WTC11 (cell line): ENCODE measurements around the gene E2F4. TPM values are rescaled to one million over a fixed set of nuclear protein-coding genes. Genes with fewer than 3 reads are reported as not detected.

ENCODE experiments used
- CREM ChIP-seq: sonication (generic); formaldehyde crosslinking; IDR thresholded peaks from 2 replicates; pipeline ENCODE4 v1.8.1; 2022; ENCODE audit warnings: mild to moderate bottlenecking, missing genetic modification reagents, moderate library complexity
- ELF4 ChIP-seq: sonication (generic); formaldehyde crosslinking; IDR thresholded peaks from 2 replicates; pipeline ENCODE4 v1.8.1; 2022; ENCODE audit warnings: low read depth, mild to moderate bottlenecking, moderate library complexity, missing genetic modification reagents
- ESRRA ChIP-seq: sonication (generic); formaldehyde crosslinking; IDR thresholded peaks from 2 replicates; pipeline ENCODE4 v1.8.1; 2022; ENCODE audit warnings: mild to moderate bottlenecking, missing genetic modification reagents, borderline replicate concordance
- FOXK1 ChIP-seq: sonication (generic); formaldehyde crosslinking; IDR thresholded peaks from 2 replicates; pipeline ENCODE4 v1.8.0; 2022; ENCODE audit warnings: mild to moderate bottlenecking, moderate library complexity, missing genetic modification reagents
- GABPB1 ChIP-seq: sonication (generic); formaldehyde crosslinking; IDR thresholded peaks from 2 replicates; pipeline ENCODE4 v1.8.1; 2023; ENCODE audit warnings: mild to moderate bottlenecking, missing genetic modification reagents
- JAZF1 ChIP-seq: fragments of 250-450 bp; sonication (Bioruptor Pico); IDR thresholded peaks from 2 replicates; pipeline ENCODE4 v1.9.0; 2021; ENCODE audit warnings: moderate library complexity, mild to moderate bottlenecking, inconsistent platforms
- MYBL2 ChIP-seq: sonication (generic); formaldehyde crosslinking; IDR thresholded peaks from 2 replicates; pipeline ENCODE4 v1.8.1; 2023; ENCODE audit warnings: mild to moderate bottlenecking, moderate library complexity, missing genetic modification reagents
- NFYB ChIP-seq: sonication (generic); formaldehyde crosslinking; conservative IDR thresholded peaks from 2 replicates; pipeline ENCODE4 v1.8.0; 2022; ENCODE audit warnings: low read depth, missing genetic modification reagents
- TCF7 ChIP-seq: sonication (generic); formaldehyde crosslinking; IDR thresholded peaks from 2 replicates; pipeline ENCODE4 v1.8.0; 2022; ENCODE audit warnings: mild to moderate bottlenecking, low read depth, missing genetic modification reagents, moderate library complexity
- ZNF396 ChIP-seq: fragments of 250-450 bp; sonication (Bioruptor Pico); IDR thresholded peaks from 2 replicates; pipeline ENCODE4 v1.8.0; 2021; ENCODE audit warnings: mild to moderate bottlenecking, moderate library complexity, borderline replicate concordance
- ZNF416 ChIP-seq: fragments of 250-450 bp; sonication (Bioruptor Pico); IDR thresholded peaks from 2 replicates; pipeline ENCODE4 v1.9.0; 2021; ENCODE audit warnings: mild to moderate bottlenecking, inconsistent platforms
- total RNA-seq: library from RNA; stranded (reverse); gene quantifications from 3 replicates; pipeline ENCODE4 v1.2.3, GENCODE V29; 2021
- TF ChIP-seq, protein P1 (sequence below): fragments of 250-450 bp; sonication (Bioruptor Pico); conservative IDR thresholded peaks from 2 replicates; pipeline ENCODE4 v1.9.0; 2021; ENCODE audit warnings: mild to moderate bottlenecking
- TF ChIP-seq, protein P2 (sequence below): sonication (generic); formaldehyde crosslinking; IDR thresholded peaks from 2 replicates; pipeline ENCODE4 v1.8.1; 2022; ENCODE audit warnings: mild to moderate bottlenecking, moderate library complexity, missing genetic modification reagents
- TF ChIP-seq, protein P3 (sequence below): sonication (generic); formaldehyde crosslinking; IDR thresholded peaks from 2 replicates; pipeline ENCODE4 v1.8.0; 2022; ENCODE audit warnings: missing genetic modification reagents
- TF ChIP-seq, protein P4 (sequence below): fragments of 200-600 bp; IDR thresholded peaks from 2 replicates; pipeline ENCODE4 v1.8.0; 2022; ENCODE audit warnings: antibody characterized with exemption
- TF ChIP-seq, protein P5 (sequence below): sonication (generic); formaldehyde crosslinking; IDR thresholded peaks from 2 replicates; pipeline ENCODE4 v1.8.1; 2023; ENCODE audit warnings: mild to moderate bottlenecking, missing genetic modification reagents, moderate library complexity
- TF ChIP-seq, protein P6 (sequence below): sonication (generic); formaldehyde crosslinking; IDR thresholded peaks from 2 replicates; pipeline ENCODE4 v1.8.0; 2022; ENCODE audit warnings: mild to moderate bottlenecking, missing genetic modification reagents
- TF ChIP-seq, protein P7 (sequence below): sonication (generic); formaldehyde crosslinking; IDR thresholded peaks from 2 replicates; pipeline ENCODE4 v1.8.1; 2023; ENCODE audit warnings: mild to moderate bottlenecking, missing genetic modification reagents, borderline replicate concordance
- TF ChIP-seq, protein P8 (sequence below): sonication (generic); formaldehyde crosslinking; IDR thresholded peaks from 2 replicates; pipeline ENCODE4 v1.8.1; 2023; ENCODE audit warnings: mild to moderate bottlenecking, missing genetic modification reagents

The E2F4 gene
- total RNA-seq, 1 experiment from 2014 or later: 85.0 TPM

DNA sequence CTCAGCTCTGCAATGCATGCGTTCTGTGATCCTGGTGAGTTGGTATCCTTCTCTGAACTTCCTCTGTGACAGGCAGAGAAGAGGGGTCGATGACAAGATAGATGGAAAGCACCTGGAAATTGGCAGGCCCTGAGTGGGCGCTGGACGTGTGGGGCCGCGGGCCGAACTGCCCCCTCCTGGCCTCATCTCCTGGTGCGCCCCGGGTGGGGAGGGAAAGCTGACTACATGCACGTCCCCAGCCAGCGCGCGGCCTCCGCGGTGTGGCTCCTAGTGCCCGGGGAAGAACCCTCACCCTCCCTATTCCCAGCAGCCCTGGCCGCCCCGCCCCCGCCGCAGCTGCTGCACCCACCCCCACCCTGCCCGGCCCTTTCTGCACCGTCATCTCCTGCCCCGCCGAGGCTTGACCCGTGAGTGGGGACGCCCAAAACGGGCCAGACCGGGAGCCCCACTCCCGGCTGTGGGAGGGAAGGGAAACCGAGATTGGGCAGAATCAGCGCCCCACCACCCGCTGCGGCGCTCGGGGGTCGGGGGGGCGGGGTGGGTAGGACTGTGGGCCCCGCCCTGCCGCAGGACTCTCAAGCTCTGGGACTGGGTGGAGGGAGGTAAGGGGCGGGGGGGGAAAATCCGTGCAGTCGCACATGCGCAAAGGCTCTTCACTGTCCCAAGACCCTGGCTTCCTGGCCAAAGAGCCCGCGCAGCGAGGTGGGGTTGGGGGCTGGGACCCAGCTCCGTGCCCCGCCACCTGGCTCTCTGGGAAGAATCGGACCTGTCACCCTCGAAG lies 21.6 kb upstream of the E2F4 start, which contains the start of gene NOL3 (continued):
- TF ChIP-seq, protein P1, sequence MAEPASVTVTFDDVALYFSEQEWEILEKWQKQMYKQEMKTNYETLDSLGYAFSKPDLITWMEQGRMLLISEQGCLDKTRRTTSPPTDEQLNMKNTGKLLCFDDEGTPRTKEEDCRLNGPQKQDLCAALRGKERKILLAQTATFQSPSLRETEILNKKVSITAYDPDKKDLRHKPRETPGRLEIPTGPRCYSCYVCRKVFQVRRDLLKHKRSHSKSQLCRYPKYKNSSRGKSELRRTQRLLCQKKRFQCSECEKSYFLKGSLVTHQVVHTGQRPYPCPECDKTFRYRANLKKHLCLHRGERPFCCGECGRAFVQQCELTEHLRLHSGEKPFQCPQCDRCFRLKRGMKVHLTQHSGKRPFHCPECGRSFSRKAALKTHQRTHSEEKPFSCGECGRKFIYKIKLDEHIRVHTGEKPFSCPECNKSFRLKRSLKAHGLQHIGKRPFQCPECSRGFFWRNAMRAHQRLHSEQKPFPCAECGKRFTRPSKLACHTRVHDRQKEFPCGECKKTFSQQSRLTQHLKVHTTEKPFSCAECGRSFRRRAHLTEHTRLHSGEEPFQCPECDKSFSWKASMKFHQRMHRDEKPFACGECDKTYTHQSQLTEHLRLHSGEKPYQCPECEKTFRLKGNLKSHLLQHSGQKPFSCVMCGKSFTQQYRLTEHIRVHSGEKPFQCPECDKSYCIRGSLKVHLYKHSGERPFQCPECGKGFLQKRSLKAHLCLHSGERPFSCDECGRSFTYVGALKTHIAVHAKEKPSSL (CRISPR knock-in tag): no peak
- TF ChIP-seq JAZF1 (CRISPR knock-in tag): no peak
- TF ChIP-seq, protein P2, sequence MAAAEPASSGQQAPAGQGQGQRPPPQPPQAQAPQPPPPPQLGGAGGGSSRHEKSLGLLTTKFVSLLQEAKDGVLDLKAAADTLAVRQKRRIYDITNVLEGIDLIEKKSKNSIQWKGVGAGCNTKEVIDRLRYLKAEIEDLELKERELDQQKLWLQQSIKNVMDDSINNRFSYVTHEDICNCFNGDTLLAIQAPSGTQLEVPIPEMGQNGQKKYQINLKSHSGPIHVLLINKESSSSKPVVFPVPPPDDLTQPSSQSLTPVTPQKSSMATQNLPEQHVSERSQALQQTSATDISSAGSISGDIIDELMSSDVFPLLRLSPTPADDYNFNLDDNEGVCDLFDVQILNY (CRISPR knock-in tag): no peak
- TF ChIP-seq, protein P3, sequence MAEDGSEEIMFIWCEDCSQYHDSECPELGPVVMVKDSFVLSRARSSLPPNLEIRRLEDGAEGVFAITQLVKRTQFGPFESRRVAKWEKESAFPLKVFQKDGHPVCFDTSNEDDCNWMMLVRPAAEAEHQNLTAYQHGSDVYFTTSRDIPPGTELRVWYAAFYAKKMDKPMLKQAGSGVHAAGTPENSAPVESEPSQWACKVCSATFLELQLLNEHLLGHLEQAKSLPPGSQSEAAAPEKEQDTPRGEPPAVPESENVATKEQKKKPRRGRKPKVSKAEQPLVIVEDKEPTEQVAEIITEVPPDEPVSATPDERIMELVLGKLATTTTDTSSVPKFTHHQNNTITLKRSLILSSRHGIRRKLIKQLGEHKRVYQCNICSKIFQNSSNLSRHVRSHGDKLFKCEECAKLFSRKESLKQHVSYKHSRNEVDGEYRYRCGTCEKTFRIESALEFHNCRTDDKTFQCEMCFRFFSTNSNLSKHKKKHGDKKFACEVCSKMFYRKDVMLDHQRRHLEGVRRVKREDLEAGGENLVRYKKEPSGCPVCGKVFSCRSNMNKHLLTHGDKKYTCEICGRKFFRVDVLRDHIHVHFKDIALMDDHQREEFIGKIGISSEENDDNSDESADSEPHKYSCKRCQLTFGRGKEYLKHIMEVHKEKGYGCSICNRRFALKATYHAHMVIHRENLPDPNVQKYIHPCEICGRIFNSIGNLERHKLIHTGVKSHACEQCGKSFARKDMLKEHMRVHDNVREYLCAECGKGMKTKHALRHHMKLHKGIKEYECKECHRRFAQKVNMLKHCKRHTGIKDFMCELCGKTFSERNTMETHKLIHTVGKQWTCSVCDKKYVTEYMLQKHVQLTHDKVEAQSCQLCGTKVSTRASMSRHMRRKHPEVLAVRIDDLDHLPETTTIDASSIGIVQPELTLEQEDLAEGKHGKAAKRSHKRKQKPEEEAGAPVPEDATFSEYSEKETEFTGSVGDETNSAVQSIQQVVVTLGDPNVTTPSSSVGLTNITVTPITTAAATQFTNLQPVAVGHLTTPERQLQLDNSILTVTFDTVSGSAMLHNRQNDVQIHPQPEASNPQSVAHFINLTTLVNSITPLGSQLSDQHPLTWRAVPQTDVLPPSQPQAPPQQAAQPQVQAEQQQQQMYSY: no peak
- TF ChIP-seq NFYB (CRISPR knock-in tag): no peak
- TF ChIP-seq FOXK1 (CRISPR knock-in tag): 0 out of 2 replicates have a peak, but pooled peaks have one; percentile 16
- TF ChIP-seq MYBL2: no peak
- no peak for TF ChIP-seq CREM (CRISPR knock-in tag)
- TF ChIP-seq, protein P4, sequence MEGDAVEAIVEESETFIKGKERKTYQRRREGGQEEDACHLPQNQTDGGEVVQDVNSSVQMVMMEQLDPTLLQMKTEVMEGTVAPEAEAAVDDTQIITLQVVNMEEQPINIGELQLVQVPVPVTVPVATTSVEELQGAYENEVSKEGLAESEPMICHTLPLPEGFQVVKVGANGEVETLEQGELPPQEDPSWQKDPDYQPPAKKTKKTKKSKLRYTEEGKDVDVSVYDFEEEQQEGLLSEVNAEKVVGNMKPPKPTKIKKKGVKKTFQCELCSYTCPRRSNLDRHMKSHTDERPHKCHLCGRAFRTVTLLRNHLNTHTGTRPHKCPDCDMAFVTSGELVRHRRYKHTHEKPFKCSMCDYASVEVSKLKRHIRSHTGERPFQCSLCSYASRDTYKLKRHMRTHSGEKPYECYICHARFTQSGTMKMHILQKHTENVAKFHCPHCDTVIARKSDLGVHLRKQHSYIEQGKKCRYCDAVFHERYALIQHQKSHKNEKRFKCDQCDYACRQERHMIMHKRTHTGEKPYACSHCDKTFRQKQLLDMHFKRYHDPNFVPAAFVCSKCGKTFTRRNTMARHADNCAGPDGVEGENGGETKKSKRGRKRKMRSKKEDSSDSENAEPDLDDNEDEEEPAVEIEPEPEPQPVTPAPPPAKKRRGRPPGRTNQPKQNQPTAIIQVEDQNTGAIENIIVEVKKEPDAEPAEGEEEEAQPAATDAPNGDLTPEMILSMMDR: no peak
- peak; percentile 20 for TF ChIP-seq GABPB1 (CRISPR knock-in tag)
- TF ChIP-seq ZNF416 (CRISPR knock-in tag): no peak
- TF ChIP-seq, protein P5, sequence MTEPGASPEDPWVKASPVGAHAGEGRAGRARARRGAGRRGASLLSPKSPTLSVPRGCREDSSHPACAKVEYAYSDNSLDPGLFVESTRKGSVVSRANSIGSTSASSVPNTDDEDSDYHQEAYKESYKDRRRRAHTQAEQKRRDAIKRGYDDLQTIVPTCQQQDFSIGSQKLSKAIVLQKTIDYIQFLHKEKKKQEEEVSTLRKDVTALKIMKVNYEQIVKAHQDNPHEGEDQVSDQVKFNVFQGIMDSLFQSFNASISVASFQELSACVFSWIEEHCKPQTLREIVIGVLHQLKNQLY (CRISPR knock-in tag): no peak
- no peak for TF ChIP-seq ELF4 (CRISPR knock-in tag)
- no peak for TF ChIP-seq TCF7 (CRISPR knock-in tag)
- no peak for TF ChIP-seq ZNF396 (CRISPR knock-in tag)
- TF ChIP-seq ESRRA (CRISPR knock-in tag): no peak
- TF ChIP-seq, protein P6, sequence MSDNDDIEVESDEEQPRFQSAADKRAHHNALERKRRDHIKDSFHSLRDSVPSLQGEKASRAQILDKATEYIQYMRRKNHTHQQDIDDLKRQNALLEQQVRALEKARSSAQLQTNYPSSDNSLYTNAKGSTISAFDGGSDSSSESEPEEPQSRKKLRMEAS: peak; percentile 62
- TF ChIP-seq, protein P7, sequence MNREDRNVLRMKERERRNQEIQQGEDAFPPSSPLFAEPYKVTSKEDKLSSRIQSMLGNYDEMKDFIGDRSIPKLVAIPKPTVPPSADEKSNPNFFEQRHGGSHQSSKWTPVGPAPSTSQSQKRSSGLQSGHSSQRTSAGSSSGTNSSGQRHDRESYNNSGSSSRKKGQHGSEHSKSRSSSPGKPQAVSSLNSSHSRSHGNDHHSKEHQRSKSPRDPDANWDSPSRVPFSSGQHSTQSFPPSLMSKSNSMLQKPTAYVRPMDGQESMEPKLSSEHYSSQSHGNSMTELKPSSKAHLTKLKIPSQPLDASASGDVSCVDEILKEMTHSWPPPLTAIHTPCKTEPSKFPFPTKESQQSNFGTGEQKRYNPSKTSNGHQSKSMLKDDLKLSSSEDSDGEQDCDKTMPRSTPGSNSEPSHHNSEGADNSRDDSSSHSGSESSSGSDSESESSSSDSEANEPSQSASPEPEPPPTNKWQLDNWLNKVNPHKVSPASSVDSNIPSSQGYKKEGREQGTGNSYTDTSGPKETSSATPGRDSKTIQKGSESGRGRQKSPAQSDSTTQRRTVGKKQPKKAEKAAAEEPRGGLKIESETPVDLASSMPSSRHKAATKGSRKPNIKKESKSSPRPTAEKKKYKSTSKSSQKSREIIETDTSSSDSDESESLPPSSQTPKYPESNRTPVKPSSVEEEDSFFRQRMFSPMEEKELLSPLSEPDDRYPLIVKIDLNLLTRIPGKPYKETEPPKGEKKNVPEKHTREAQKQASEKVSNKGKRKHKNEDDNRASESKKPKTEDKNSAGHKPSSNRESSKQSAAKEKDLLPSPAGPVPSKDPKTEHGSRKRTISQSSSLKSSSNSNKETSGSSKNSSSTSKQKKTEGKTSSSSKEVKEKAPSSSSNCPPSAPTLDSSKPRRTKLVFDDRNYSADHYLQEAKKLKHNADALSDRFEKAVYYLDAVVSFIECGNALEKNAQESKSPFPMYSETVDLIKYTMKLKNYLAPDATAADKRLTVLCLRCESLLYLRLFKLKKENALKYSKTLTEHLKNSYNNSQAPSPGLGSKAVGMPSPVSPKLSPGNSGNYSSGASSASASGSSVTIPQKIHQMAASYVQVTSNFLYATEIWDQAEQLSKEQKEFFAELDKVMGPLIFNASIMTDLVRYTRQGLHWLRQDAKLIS (CRISPR knock-in tag): no peak
- TF ChIP-seq, protein P8, sequence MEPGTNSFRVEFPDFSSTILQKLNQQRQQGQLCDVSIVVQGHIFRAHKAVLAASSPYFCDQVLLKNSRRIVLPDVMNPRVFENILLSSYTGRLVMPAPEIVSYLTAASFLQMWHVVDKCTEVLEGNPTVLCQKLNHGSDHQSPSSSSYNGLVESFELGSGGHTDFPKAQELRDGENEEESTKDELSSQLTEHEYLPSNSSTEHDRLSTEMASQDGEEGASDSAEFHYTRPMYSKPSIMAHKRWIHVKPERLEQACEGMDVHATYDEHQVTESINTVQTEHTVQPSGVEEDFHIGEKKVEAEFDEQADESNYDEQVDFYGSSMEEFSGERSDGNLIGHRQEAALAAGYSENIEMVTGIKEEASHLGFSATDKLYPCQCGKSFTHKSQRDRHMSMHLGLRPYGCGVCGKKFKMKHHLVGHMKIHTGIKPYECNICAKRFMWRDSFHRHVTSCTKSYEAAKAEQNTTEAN (CRISPR knock-in tag): no peak
